Measurements from ENCODE around the gene CHAMP1.

CHAMP1 gene

GRCh38 chr13:114314074-114314912 lies at the start of gene CHAMP1:
CHAMP1 (plus strand) TSS chr13:114314503; CDS start chr13:114323843, 9,340 bp downstream.
- DNase-seq, result peak; percentile 93

GRCh38 chr13:114264886-114265611 lies 49.3 kb upstream of the CHAMP1 start:
- no peak for DNase-seq

GRCh38 chr13:114266241-114266640 lies 48.1 kb upstream of the CHAMP1 start:
- DNase-seq, result no peak

- no peak for DNase-seq
Observed at GRCh38 chr13:114268344-114269280, 45.7 kb upstream of the CHAMP1 start.

- peak; percentile 11 for DNase-seq
Observed at GRCh38 chr13:114269281-114269770, 45.0 kb upstream of the CHAMP1 start.

- no peak for DNase-seq
Observed at GRCh38 chr13:114272977-114273376, 41.3 kb upstream of the CHAMP1 start.

GRCh38 chr13:114275304-114275703 lies 39.0 kb upstream of the CHAMP1 start:
- DNase-seq, result no peak

- DNase-seq, result no peak
Observed at GRCh38 chr13:114279146-114279545, 35.2 kb upstream of the CHAMP1 start.

- no peak for DNase-seq
Observed at GRCh38 chr13:114279758-114280355, 34.4 kb upstream of the CHAMP1 start.

GRCh38 chr13:114281351-114282040 lies 32.8 kb upstream of the CHAMP1 start, which contains the start of gene UPF3A:
UPF3A (plus strand) TSS chr13:114281601; CDS start chr13:114281640, 39 bp downstream.
- peak; percentile 88 for DNase-seq

- peak; percentile 68 for DNase-seq
Observed at GRCh38 chr13:114282041-114282670, 32.1 kb upstream of the CHAMP1 start.

- DNase-seq, result no peak
Observed at GRCh38 chr13:114283576-114283975, 30.7 kb upstream of the CHAMP1 start.

GRCh38 chr13:114284680-114285079 lies 29.6 kb upstream of the CHAMP1 start:
- no peak for DNase-seq

- DNase-seq, result no peak
Observed at GRCh38 chr13:114285166-114285808, 29.0 kb upstream of the CHAMP1 start.

GRCh38 chr13:114286808-114287207 lies 27.5 kb upstream of the CHAMP1 start:
- DNase-seq, result no peak

- no peak for DNase-seq
Observed at GRCh38 chr13:114288157-114288591, 26.1 kb upstream of the CHAMP1 start.

- DNase-seq, result no peak
Observed at GRCh38 chr13:114296448-114296847, 17.9 kb upstream of the CHAMP1 start.

GRCh38 chr13:114296902-114297301 lies 17.4 kb upstream of the CHAMP1 start:
- no peak for DNase-seq

GRCh38 chr13:114298866-114299265 lies 15.4 kb upstream of the CHAMP1 start:
- DNase-seq, result no peak

GRCh38 chr13:114299604-114300305 lies 14.5 kb upstream of the CHAMP1 start:
- no peak for DNase-seq
